Ectodermal cell (in vitro differentiated cells): ENCODE measurements around the gene TMC3.

Source experiments
- H3K27ac ChIP-seq: 2 replicates; pipeline ENCODE4 v1.7.0; 2013; ENCODE audit warnings: mild to moderate bottlenecking, low read depth, low read length; ENCODE audit not compliant: insufficient read depth, poor library complexity, severe bottlenecking
- H3K27me3 ChIP-seq: 2 replicates; pipeline ENCODE4 v1.7.0; 2013; ENCODE audit warnings: mild to moderate bottlenecking, low read length; ENCODE audit not compliant: insufficient read depth, control insufficient read depth, poor library complexity, severe bottlenecking
- H3K36me3 ChIP-seq: one replicate; pipeline ENCODE4 v1.7.0; 2013; ENCODE audit warnings: low read length; ENCODE audit not compliant: control insufficient read depth, insufficient read depth
- H3K4me1 ChIP-seq: one replicate; pipeline ENCODE4 v1.7.0; 2013; ENCODE audit warnings: low read length; ENCODE audit not compliant: control insufficient read depth, insufficient read depth
- H3K4me3 ChIP-seq: 2 replicates; pipeline ENCODE4 v1.7.0; 2013; ENCODE audit warnings: low read depth, low read length, control low read depth; ENCODE audit not compliant: insufficient read depth
- H3K9me3 ChIP-seq: 2 replicates; pipeline ENCODE4 v1.7.0; 2013; ENCODE audit warnings: mild to moderate bottlenecking, low read length, moderate library complexity; ENCODE audit not compliant: control insufficient read depth
- WGBS, 2 experiments: methylation state at CpG; one replicate each; pipeline ENCODE4 v1.1.7; 2013; ENCODE audit warnings: missing lambda C conversion rate in 2 of 2; 5-methylcytosine and 5-hydroxymethylcytosine counted together

Gene TMC3

DNA sequence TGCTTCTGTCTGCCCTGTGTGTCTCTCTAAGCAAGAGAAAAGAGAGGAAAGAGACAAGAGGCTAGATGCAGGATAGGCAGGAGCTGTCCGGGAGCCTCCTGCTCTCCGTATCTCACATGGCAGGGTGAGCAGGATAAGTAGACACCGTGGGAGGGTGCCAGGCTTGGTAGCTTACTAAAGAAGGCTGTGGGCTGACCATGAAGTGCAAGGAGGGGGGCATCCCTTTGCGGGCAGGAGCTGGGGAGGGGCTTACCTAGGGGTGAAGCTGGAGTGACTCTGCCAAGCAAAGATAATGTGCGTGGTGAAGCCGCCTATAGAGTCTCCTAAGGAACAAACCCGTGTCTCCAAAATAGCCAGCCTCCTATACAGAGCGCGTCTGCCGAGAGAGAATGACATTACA is 33.7 kb upstream of the TMC3 start:
- Histone ChIP-seq H3K9me3 (no peaks in the 10 kb centered on the region), H3K27ac (no peak overlapping the region), H3K36me3 (no peaks in the 10 kb centered on the region), H3K4me1 (no peaks in the 10 kb centered on the region), H3K27me3 (no peaks in the 10 kb centered on the region), H3K4me3 (no peak overlapping the region)
- WGBS, 2 experiments, result 84 to 86% methylated on average over 10 of the region's 10 CpGs

DNA sequence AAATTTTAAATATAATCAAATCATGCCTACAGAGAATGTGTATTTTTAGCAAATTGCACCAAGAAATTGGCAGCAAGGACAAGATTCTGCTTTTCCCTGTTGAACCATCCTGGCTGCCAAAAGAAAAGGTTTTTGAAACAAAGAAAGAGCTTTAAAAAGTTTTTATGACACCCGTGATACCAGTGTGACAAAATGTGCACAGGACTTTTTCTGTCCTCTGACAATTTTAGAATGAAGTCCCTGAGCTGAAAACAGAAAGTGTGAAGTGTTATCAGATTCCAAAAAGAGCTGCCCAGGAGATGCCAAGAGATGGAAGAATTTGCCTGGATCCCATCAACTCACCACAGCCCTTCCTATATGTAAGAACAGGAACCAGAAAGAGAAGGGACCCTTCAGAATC is 33.2 kb upstream of the TMC3 start:
- H3K27me3 ChIP-seq, result no peaks in the 10 kb centered on the region
- H3K4me3 ChIP-seq, result no peak overlapping the region
- H3K9me3 ChIP-seq, result no peaks in the 10 kb centered on the region
- H3K4me1 ChIP-seq, result no peaks in the 10 kb centered on the region
- no peaks in the 10 kb centered on the region for H3K36me3 ChIP-seq
- WGBS, 2 experiments, result 85 to 96% methylated on average over 1 of the region's 1 CpG
- H3K27ac ChIP-seq, result no peak overlapping the region

DNA sequence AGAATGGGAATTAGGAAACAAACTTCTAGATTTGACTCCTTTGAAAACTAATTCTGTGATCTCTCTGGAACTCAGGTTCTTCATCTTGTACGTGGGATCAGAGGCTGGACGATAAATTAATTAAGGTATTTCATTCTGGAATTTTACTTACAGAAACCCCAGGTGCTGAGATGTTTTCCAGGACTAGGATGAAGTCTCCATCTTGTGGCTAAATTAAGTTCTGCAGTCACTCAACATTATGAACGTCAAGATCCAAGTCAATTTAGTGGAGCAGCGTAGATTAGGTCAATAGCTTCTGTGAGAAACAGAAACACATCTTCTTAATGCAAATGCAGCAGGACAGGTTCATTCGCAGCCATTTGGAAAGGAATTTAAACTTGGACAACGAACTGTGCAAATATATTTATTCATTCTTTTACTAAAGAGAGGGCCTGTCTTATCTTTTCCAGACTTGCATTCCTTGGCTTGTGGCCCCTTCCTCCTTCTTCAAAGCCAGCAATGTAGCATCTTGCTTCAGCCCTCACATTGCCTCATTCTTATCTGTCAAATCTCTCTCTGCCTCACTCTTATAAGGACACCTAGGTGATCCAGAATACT is 26.7 kb upstream of the TMC3 start:
- 43 to 46% methylated on average over 6 of the region's 6 CpGs for WGBS, 2 experiments
- Histone ChIP-seq H3K27ac (no peak overlapping the region), H3K27me3 (no peaks in the 10 kb centered on the region)

DNA sequence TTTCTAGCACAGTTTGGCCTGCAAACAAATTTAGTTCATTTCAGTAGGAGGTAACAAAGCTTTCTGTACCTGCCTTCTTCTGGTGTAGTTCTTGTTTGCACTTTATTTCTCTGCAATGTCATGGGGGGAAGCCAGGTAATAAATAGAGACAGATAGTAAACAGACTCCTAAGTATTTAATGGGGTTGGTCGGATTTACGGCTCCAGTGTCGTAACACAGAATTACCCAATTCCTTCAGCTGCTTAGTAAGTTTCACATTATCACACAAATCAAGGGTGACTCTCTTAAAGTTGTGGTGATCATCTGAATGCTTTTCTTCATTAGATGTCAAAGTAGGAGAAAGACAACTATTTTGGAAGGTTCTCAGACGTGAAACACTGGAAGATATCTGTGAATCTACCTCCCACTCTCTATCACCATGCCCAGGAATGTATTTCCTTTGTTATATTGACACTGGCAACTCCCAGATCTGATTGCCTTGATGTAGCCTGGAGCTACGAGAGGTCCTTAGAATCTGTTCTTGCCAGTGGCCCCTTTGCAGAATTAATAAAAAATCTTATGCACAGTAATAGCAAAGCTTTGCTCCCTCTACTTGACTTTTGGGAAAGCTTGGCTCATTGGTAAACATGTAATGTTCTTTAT is 25.0 kb upstream of the TMC3 start:
- no peak overlapping the region for H3K27ac ChIP-seq
- H3K9me3 ChIP-seq, result no peaks in the 10 kb centered on the region
- WGBS, 2 experiments, result 87 to 93% methylated on average over 5 of the region's 5 CpGs
- no peak overlapping the region for H3K4me3 ChIP-seq
- no peaks in the 10 kb centered on the region for H3K4me1 ChIP-seq
- H3K36me3 ChIP-seq, result no peaks in the 10 kb centered on the region
- no peaks in the 10 kb centered on the region for H3K27me3 ChIP-seq

More for the DNA sequence above, 26.7 kb upstream of the TMC3 start:
- Histone ChIP-seq H3K4me3 (no peak overlapping the region), H3K36me3 (no peaks in the 10 kb centered on the region), H3K9me3 (no peaks in the 10 kb centered on the region), H3K4me1 (no peaks in the 10 kb centered on the region)

DNA sequence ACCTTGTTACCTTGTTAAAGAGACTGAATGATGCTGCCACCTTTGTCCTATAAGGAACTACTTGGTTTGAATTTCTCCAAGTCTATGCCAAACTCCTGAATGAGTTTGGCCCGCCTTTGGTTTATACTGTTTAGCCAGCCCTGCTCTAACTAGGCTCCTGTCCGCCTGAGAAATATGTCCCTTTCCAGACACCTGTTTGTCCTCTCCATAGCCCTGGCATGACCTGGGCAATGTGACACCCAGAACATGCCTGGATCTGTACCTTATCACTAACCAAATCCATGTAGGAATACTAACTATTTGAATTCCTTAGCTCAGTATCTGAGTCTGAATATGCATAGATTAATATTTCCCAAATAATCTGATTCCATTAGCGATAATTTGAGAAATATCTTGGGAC is 24.4 kb upstream of the TMC3 start:
- no peaks in the 10 kb centered on the region for H3K27me3 ChIP-seq
- no peak overlapping the region for H3K4me3 ChIP-seq
- no peaks in the 10 kb centered on the region for H3K9me3 ChIP-seq
- 89 to 95% methylated on average over 3 of the region's 3 CpGs for WGBS, 2 experiments
- H3K4me1 ChIP-seq, result no peaks in the 10 kb centered on the region
- H3K36me3 ChIP-seq, result no peaks in the 10 kb centered on the region
- no peak overlapping the region for H3K27ac ChIP-seq

DNA sequence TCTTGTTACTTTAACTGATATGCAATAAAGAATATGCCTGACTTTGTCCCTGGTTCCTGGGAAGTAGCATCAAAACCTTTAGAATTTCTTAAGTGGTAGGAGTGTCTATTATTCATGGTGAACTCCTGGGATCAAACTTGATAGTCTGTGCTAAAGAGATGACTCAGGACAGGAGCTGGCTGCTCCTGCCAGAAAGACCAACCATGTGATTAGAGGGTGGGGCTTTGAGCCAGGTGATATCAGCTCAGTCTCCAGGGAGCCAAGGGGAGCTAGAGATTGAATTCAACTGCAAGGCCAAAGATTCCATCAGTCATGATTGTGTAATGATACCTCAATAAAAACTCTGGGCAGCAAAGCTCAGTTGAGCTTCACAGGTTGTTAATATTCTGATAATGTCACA is 20.6 kb upstream of the TMC3 start:
- Histone ChIP-seq H3K27ac (no peak overlapping the region), H3K9me3 (no peaks in the 10 kb centered on the region), H3K27me3 (no peaks in the 10 kb centered on the region)

DNA sequence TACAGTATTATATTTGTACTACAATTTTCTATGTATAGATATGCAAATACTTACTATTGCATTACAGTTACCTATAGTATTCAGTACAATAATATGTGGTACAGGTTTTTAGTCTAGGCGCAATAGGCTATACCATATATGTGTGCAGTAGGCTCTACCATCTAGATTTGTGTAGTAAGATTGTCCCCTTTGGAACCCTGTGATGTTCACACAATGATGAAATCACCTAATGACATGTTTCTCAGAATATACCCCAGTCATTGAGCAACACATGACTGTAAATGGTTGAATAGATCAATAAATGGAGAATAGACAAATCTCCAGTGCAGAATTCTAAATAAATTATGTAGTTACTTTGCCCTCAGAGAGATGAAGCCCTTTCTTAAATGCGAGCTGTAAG is 17.6 kb upstream of the TMC3 start:
- WGBS, 2 experiments, result 92 to 94% methylated on average over 1 to 2 of the region's 2 CpGs
- no peaks in the 10 kb centered on the region for H3K4me1 ChIP-seq
- H3K9me3 ChIP-seq, result no peaks in the 10 kb centered on the region
- no peak overlapping the region for H3K27ac ChIP-seq
- no peaks in the 10 kb centered on the region for H3K36me3 ChIP-seq
- no peak overlapping the region for H3K4me3 ChIP-seq
- no peaks in the 10 kb centered on the region for H3K27me3 ChIP-seq

More for the DNA sequence above, 20.6 kb upstream of the TMC3 start:
- Histone ChIP-seq H3K36me3 (no peaks in the 10 kb centered on the region), H3K4me1 (no peaks in the 10 kb centered on the region), H3K4me3 (no peak overlapping the region)

DNA sequence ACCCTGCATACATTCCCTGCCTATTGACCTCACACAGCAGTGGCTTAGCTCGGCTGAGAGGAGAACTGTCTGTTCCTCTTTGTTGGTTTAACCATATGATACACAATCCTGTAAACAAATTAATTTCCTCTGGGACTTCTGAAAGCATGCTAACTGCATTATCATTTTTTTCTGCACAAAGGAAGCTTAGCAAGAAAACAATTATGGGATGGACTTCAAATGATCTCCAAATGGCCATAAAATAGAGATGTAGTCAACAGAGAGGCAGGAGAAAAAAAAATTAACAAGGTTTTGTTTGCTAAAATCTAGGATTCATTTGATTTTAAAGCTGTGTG is 14.4 kb upstream of the TMC3 start:
- Histone ChIP-seq H3K27me3 (no peaks in the 10 kb centered on the region), H3K4me3 (no peak overlapping the region), H3K9me3 (no peaks in the 10 kb centered on the region), H3K27ac (no peak overlapping the region), H3K4me1 (no peaks in the 10 kb centered on the region), H3K36me3 (no peaks in the 10 kb centered on the region)
- 55 to 56% methylated on average over 1 of the region's 1 CpG for WGBS, 2 experiments

DNA sequence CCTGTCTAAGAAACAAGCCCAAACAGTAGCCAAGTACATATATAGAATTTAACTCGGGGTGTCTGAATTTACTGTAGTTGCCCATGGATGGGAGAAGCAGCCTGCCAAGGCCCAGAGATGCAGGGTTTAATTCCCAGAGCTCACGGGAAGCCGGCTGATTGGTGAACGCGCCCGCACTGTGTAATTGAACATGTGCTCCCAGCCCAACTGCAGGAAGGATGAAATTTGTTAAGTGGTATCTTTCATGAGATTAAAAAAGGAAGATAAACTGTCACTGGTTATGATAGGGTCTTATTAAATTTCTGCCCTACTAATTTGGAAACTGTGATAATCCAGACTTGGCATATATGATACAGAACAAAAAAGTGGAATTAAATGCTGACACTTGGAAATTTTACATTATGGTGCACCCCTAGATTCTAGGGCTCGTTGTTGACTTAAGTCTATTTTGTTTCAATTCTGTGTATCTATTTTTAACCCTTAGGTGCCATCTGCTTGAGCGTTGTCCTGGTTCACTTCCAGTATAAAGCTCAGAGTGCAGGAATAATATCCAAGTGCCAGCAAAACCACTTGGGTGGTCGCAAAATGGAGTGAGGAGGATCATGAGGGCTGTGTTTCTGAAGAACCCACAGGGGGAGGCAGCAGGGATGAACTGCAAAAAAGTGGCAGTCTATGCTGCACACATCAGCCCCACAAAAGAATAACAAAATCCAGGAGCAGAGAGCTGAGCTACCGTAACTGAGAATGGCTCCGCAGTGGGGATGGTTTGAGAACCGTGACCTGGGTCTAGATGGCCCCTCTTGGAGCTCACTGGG is 13.8 kb upstream of the TMC3 start:
- H3K9me3 ChIP-seq, result no peaks in the 10 kb centered on the region
- no peaks in the 10 kb centered on the region for H3K27me3 ChIP-seq
- WGBS, 2 experiments, result 94% methylated on average over 12 of the region's 12 CpGs
- no peak overlapping the region for H3K4me3 ChIP-seq
- H3K36me3 ChIP-seq, result no peaks in the 10 kb centered on the region
- no peak overlapping the region for H3K27ac ChIP-seq
- no peaks in the 10 kb centered on the region for H3K4me1 ChIP-seq

DNA sequence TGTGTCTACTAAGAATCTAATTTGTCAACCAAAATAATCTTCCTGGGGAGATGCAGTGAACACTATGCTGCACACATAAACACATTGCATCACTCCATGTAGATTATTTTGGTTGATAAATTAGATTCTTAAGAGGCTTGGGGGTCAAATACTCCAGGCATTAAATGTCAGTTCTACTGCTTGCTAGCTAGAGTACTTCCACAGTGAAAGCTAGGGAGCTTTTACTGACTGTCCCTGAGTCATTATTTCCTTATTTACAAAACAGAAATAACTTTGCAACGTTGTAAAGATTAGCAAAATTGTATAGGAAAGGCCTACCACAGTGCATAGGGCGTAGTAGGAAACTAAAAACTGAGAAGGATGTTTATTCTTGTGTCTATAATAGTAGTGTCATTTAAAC is 12.9 kb upstream of the TMC3 start:
- Histone ChIP-seq H3K4me3 (no peak overlapping the region), H3K27me3 (no peaks in the 10 kb centered on the region)
- 71 to 81% methylated on average over 2 of the region's 2 CpGs for WGBS, 2 experiments

More for the DNA sequence above, 12.9 kb upstream of the TMC3 start:
- Histone ChIP-seq H3K36me3 (no peaks in the 10 kb centered on the region), H3K9me3 (no peaks in the 10 kb centered on the region), H3K27ac (no peak overlapping the region), H3K4me1 (no peaks in the 10 kb centered on the region)
